RWPE2 (cell line): ENCODE results near the gene PYGL.

ENCODE experiments used
- ATAC-seq: fragments of 200-7000 bp; cut with Tn5 transposase; 3 replicates; pipeline ENCODE4 v1.9.1; 2021; ENCODE audit warnings: low read depth
- DNase-seq: peaks from one replicate; pipeline ENCODE4 v3.0.0-alpha.2; 2020; ENCODE audit warnings: low spot score
- H3K27ac ChIP-seq: fragments of 450-650 bp; 2 replicates; pipeline ENCODE4 v1.5.1; 2017; ENCODE audit warnings: mild to moderate bottlenecking; ENCODE audit not compliant: poor library complexity, severe bottlenecking
- H3K27me3 ChIP-seq: fragments of 250-450 bp; sonication (Bioruptor Pico); 2 replicates; pipeline ENCODE4 v1.5.1; 2021; ENCODE audit warnings: mild to moderate bottlenecking, moderate library complexity; ENCODE audit not compliant: insufficient read depth, poor library complexity, severe bottlenecking
- H3K36me3 ChIP-seq: fragments of 250-450 bp; sonication (Bioruptor Pico); 2 replicates; pipeline ENCODE4 v1.5.1; 2020; ENCODE audit warnings: low read depth, mild to moderate bottlenecking, moderate library complexity
- H3K4me1 ChIP-seq: fragments of 250-450 bp; sonication (Bioruptor Pico); 2 replicates; pipeline ENCODE4 v1.5.1; 2021; ENCODE audit warnings: mild to moderate bottlenecking, moderate library complexity; ENCODE audit not compliant: insufficient read depth, poor library complexity, severe bottlenecking
- H3K4me3 ChIP-seq: fragments of 250-450 bp; sonication (Bioruptor Pico); 2 replicates; pipeline ENCODE4 v1.5.1; 2021; ENCODE audit warnings: mild to moderate bottlenecking, moderate library complexity; ENCODE audit not compliant: severe bottlenecking
- H3K9me3 ChIP-seq: fragments of 250-450 bp; sonication (Bioruptor Pico); 2 replicates; pipeline ENCODE4 v1.5.1; 2021; ENCODE audit warnings: mild to moderate bottlenecking, moderate library complexity; ENCODE audit not compliant: severe bottlenecking
- CTCF ChIP-seq: fragments of 450-650 bp; IDR thresholded peaks from one replicate; pipeline ENCODE4 v1.5.1; 2017; ENCODE audit warnings: mild to moderate bottlenecking, moderate library complexity; ENCODE audit not compliant: poor library complexity, severe bottlenecking

Gene PYGL

GRCh38 chr14:50974118-50974517, 29.8 kb upstream of the PYGL start:
- no peak for DNase-seq
- ATAC-seq, result peak; percentile 25; the same call in 1 of the 3 replicates
- H3K9me3 ChIP-seq, result no peaks in the 10 kb centered on the region
- TF ChIP-seq CTCF, result no peak
- H3K4me3 ChIP-seq, result no peak overlapping the region
- no peak overlapping the region for H3K27ac ChIP-seq
- H3K36me3 ChIP-seq, result no peaks in the 10 kb centered on the region
- no peaks in the 10 kb centered on the region for H3K27me3 ChIP-seq
- no peaks in the 10 kb centered on the region for H3K4me1 ChIP-seq

- Histone ChIP-seq H3K4me1 (no peaks in the 10 kb centered on the region), H3K27me3 (no peaks in the 10 kb centered on the region), H3K36me3 (no peaks in the 10 kb centered on the region), H3K9me3 (no peaks in the 10 kb centered on the region), H3K4me3 (no peak overlapping the region), H3K27ac (no peak overlapping the region)
- no peak for ATAC-seq
- no peak for DNase-seq
- TF ChIP-seq CTCF, result no peak
These were observed 28.5 kb upstream of the PYGL start for GRCh38 chr14:50972734-50973133.

GRCh38 chr14:50970886-50971781, 26.9 kb upstream of the PYGL start:
- Histone ChIP-seq H3K9me3 (no peaks in the 10 kb centered on the region), H3K27ac (no peak overlapping the region), H3K4me3 (no peak overlapping the region), H3K4me1 (no peaks in the 10 kb centered on the region), H3K27me3 (no peaks in the 10 kb centered on the region), H3K36me3 (no peaks in the 10 kb centered on the region)
- DNase-seq (no peak), ATAC-seq (no peak)
- no peak for TF ChIP-seq CTCF

- no peaks in the 10 kb centered on the region for H3K9me3 ChIP-seq
- ATAC-seq (no peak), DNase-seq (no peak)
- no peaks in the 10 kb centered on the region for H3K27me3 ChIP-seq
- H3K4me1 ChIP-seq, result peaks cover 9% of the 10 kb centered on the region
- H3K36me3 ChIP-seq, result no peaks in the 10 kb centered on the region
- no peak overlapping the region for H3K27ac ChIP-seq
- no peak overlapping the region for H3K4me3 ChIP-seq
- TF ChIP-seq CTCF, result no peak
These were observed 23.5 kb upstream of the PYGL start for GRCh38 chr14:50967790-50968189.

GRCh38 chr14:50967103-50967502, 22.8 kb upstream of the PYGL start:
- Histone ChIP-seq H3K4me1 (peaks cover 13% of the 10 kb centered on the region), H3K9me3 (no peaks in the 10 kb centered on the region), H3K4me3 (no peak overlapping the region), H3K27ac (no peak overlapping the region), H3K36me3 (no peaks in the 10 kb centered on the region), H3K27me3 (no peaks in the 10 kb centered on the region)
- no peak for TF ChIP-seq CTCF
- DNase-seq, result no peak
- no peak for ATAC-seq
